Thyroid gland (tissue), 4 donors: ENCODE results near the gene SLC11A2. TPM values are rescaled to one million over a fixed set of nuclear protein-coding genes. Genes with fewer than 3 reads are reported as not detected.

Experiments
- DNase-seq, 2 donors: peaks; one replicate each; pipeline ENCODE4 v3.0.0-alpha.2; 2019
- H3K27ac ChIP-seq, 3 donors: fragments of 200-600 bp; sonication (generic); 1 replicate in 2 of 3; 2 replicates in 1 of 3; pipeline ENCODE4 v1.5.1; 2016 to 2019; ENCODE audit warnings: mild to moderate bottlenecking in 1 of 3, moderate library complexity in 1 of 3
- H3K27me3 ChIP-seq: fragments of 200-600 bp; sonication (generic); one replicate; pipeline ENCODE4 v1.5.1; 2019
- H3K36me3 ChIP-seq, 2 donors: fragments of 200-600 bp; sonication (generic); one replicate each; pipeline ENCODE4 v1.5.1; 2016 to 2019
- H3K4me1 ChIP-seq, 2 donors: fragments of 200-600 bp; sonication (generic); one replicate each; pipeline ENCODE4 v1.5.1; 2017 to 2019
- H3K4me3 ChIP-seq, 3 donors: fragments of 200-600 bp; sonication (generic); replicated peaks in 1 of 3; 1 replicate in 2 of 3; 2 replicates in 1 of 3; pipeline ENCODE4 v1.5.1; 2016; ENCODE audit warnings: mild to moderate bottlenecking in 1 of 3
- H3K9me3 ChIP-seq: fragments of 200-600 bp; sonication (generic); one replicate; pipeline ENCODE4 v1.5.1; 2017
- POLR2A ChIP-seq, 2 donors: fragments of 450-650 bp; IDR thresholded peaks; one replicate each; pipeline ENCODE4 v1.6.1; 2017; ENCODE audit warnings: antibody characterized with exemption in 2 of 2, mild to moderate bottlenecking in 2 of 2, moderate library complexity in 1 of 2
- WGBS, 2 donors: methylation state at CpG; one replicate each; pipeline ENCODE4 v1.1.5; 2017; 5-methylcytosine and 5-hydroxymethylcytosine counted together
- intact Hi-C: fragments of 100-400 bp; cut with DNase I; formaldehyde crosslinking; loops from one replicate; pipeline ENCODE4 v1.15.1; 2023
- total RNA-seq, 4 donors: library from RNA; depleted of rRNA; stranded (reverse); fragments of >200 nt; gene quantifications; one replicate each; pipeline ENCODE4 v1.2.3, GENCODE V29; 2016
- TF ChIP-seq, protein P1 (sequence below), 6 experiments: fragments of 200-600 bp in 3 of 6; fragments of 450-650 bp in 3 of 6; sonication (generic) in 3 of 6; IDR thresholded peaks; one replicate each; pipeline ENCODE4 v1.5.1; 2016 to 2019; ENCODE audit warnings: antibody characterized with exemption in 6 of 6, mild to moderate bottlenecking in 2 of 6, inconsistent platforms in 1 of 6, moderate library complexity in 1 of 6

The SLC11A2 gene
- total RNA-seq, 4 donors from 2014 or later = 100 to 163 (median 140) TPM

DNA sequence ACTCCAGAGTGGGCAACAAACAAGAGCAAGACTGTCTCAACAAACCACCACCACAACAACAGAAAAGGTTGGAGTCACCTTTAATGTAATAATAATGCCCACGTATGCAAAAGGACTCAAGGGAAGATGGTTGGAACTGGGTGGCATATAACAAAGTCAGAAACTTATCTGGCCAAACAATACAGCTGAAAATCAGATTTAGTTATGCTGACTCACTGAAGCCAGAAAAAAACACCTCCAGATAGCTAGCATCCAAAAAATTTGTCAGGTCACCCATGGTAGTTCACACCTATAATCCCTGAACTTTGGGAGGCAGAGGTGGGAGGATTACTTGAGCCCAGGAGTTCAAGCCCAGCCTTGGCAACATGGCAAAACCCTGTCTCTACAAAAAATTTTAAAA, 24.4 kb downstream of the SLC11A2 start:
- TF ChIP-seq, protein P1, sequence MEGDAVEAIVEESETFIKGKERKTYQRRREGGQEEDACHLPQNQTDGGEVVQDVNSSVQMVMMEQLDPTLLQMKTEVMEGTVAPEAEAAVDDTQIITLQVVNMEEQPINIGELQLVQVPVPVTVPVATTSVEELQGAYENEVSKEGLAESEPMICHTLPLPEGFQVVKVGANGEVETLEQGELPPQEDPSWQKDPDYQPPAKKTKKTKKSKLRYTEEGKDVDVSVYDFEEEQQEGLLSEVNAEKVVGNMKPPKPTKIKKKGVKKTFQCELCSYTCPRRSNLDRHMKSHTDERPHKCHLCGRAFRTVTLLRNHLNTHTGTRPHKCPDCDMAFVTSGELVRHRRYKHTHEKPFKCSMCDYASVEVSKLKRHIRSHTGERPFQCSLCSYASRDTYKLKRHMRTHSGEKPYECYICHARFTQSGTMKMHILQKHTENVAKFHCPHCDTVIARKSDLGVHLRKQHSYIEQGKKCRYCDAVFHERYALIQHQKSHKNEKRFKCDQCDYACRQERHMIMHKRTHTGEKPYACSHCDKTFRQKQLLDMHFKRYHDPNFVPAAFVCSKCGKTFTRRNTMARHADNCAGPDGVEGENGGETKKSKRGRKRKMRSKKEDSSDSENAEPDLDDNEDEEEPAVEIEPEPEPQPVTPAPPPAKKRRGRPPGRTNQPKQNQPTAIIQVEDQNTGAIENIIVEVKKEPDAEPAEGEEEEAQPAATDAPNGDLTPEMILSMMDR (IDR thresholded peaks at IDR 0.05) = no peak
- TF ChIP-seq POLR2A (IDR thresholded peaks at IDR 0.05) = no peak
- intact Hi-C loops = no loop called here
- no peaks in the 10 kb centered on the region for H3K27me3 ChIP-seq
- H3K36me3 ChIP-seq = peaks cover 18 to 21% of the 10 kb centered on the region in 2 donors
- no peaks in the 10 kb centered on the region for H3K9me3 ChIP-seq
- H3K4me3 ChIP-seq = no peak overlapping the region
- 97 to 100% methylated on average over 1 of the region's 1 CpG for WGBS, 2 donors
- H3K4me1 ChIP-seq = peaks cover 15 to 22% of the 10 kb centered on the region in 2 donors
- DNase-seq = no peak
- H3K27ac ChIP-seq = no peak overlapping the region

DNA sequence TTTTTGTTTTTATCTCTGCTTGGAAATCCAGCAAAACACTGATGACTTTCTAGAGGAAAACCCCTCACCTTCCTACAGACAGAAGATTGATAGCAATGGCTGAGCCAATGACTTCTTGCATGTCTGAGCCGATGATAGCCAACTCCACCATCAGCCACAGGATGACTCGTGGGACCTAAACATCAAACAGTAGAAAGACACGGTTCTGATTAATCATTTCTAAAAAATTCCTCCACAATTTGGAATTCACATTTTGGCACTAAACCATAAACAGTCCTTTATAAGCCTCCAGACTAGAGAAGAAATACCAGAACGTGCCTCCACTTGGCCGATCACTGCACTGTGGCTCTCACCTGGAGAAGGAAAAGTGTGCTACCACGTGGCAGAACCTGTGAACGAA, 25.9 kb downstream of the SLC11A2 start:
- Histone ChIP-seq H3K27ac (no peak overlapping the region), H3K27me3 (no peaks in the 10 kb centered on the region), H3K9me3 (no peaks in the 10 kb centered on the region), H3K4me1 (peaks cover 10 to 23% of the 10 kb centered on the region in 2 donors), H3K4me3 (no peak overlapping the region), H3K36me3 (peaks cover 23 to 30% of the 10 kb centered on the region in 2 donors)
- DNase-seq = no peak
- 85 to 92% methylated on average over 7 of the region's 7 CpGs for WGBS, 2 donors
- TF ChIP-seq, protein P1 (IDR thresholded peaks at IDR 0.05) = no peak
- TF ChIP-seq POLR2A (IDR thresholded peaks at IDR 0.05) = no peak
- intact Hi-C loops = no loop called here

DNA sequence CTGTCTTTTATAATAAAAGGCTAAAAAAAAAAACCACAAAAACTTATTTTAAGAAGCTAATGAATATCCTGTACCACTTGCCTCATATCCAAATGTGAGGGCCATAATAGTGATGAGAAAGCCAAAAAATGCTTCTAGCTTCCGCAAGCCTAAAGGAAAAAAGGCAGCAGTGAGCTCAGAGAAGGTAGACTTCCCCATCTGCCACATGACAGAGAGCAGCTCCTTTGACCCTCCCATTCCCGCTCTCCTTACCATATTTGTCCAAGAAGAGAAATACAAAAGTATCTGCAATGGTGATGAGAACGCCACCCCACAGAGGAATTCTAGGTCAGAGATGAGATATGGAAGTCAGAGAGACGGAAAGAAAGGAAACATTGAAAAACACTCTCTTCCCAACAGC, 27.1 kb downstream of the SLC11A2 start:
- Histone ChIP-seq H3K27me3 (no peaks in the 10 kb centered on the region), H3K9me3 (no peaks in the 10 kb centered on the region), H3K4me1 (peaks cover 4 to 13% of the 10 kb centered on the region in 2 donors), H3K27ac (no peak overlapping the region), H3K4me3 (no peak overlapping the region), H3K36me3 (peaks cover 22 to 26% of the 10 kb centered on the region in 2 donors)
- TF ChIP-seq, protein P1 (IDR thresholded peaks at IDR 0.05) = no peak
- no peak for TF ChIP-seq POLR2A (IDR thresholded peaks at IDR 0.05)
- intact Hi-C loops = no loop called here
- DNase-seq = no peak
- WGBS, 2 donors = 73 to 90% methylated on average over 4 of the region's 4 CpGs

DNA sequence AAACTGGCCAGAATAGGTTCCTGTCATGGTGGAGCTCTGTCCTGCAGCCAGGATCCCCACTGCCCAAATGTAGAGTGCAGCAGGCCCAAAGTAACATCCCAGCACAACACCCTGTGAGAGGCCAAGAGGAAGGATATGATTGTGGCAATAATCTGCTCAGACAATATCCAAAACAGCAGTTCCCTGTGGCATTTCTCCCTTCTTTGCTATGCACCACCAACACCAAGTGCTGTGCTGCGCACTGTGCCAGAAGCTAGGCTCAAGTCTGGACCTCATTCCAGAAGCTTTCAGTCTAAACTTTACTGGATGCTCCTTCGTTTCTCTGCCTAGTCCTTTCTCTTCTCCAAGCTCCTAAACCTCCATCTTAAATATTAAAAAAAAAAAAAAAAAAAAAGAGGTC, 33.4 kb downstream of the SLC11A2 start:
- no peaks in the 10 kb centered on the region for H3K9me3 ChIP-seq
- H3K4me3 ChIP-seq = no peak overlapping the region
- peaks cover 44 to 45% of the 10 kb centered on the region in 2 donors for H3K36me3 ChIP-seq
- H3K4me1 ChIP-seq = peaks cover 17 to 30% of the 10 kb centered on the region in 2 donors
- intact Hi-C loops = no loop called here
- WGBS, 2 donors = 5 to 8% methylated on average over 2 of the region's 2 CpGs
- DNase-seq = peak; percentile 89 to 91
- TF ChIP-seq, protein P1 (IDR thresholded peaks at IDR 0.05) = no peak
- TF ChIP-seq POLR2A (IDR thresholded peaks at IDR 0.05) = no peak
- H3K27me3 ChIP-seq = no peaks in the 10 kb centered on the region
- H3K27ac ChIP-seq = peak overlapping the region; percentile 43 to 73 (median 61)

DNA sequence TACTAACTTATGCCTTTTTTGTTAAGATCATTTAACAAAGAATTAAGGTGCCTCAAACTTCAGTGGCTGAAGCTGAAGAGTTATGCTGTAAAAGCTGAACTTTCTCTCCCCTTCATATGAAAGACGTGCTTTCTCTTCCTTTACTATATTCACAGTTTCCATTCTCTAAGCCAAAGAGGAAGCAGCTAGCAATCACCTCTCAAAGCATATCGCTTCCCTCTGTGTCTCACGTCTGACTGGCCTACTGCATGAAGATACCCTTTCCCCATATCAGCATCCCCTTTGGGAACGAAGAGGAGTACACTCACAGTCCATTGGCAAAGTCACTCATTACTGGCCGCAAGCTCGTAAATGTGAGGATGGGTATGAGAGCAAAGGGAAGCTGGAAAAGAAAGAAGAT, 34.9 kb downstream of the SLC11A2 start:
- H3K4me3 ChIP-seq = no peak overlapping the region
- H3K4me1 ChIP-seq = peaks cover 17 to 31% of the 10 kb centered on the region in 2 donors
- TF ChIP-seq, protein P1 (IDR thresholded peaks at IDR 0.05) = no peak
- TF ChIP-seq POLR2A (IDR thresholded peaks at IDR 0.05) = no peak
- intact Hi-C loops = no loop called here
- peaks cover 39 to 40% of the 10 kb centered on the region in 2 donors for H3K36me3 ChIP-seq
- H3K27me3 ChIP-seq = no peaks in the 10 kb centered on the region
- WGBS, 2 donors = 78 to 87% methylated on average over 6 of the region's 6 CpGs
- no peak for DNase-seq
- H3K27ac ChIP-seq = peak overlapping the region in 2 of 3 donors; percentile 11 to 73
- H3K9me3 ChIP-seq = no peaks in the 10 kb centered on the region
